Right atrium auricular region (tissue), 2 donors: ENCODE results near the gene ERCC6. TPM values are rescaled to one million over a fixed set of nuclear protein-coding genes. Genes with fewer than 3 reads are reported as not detected.

ENCODE experiments used
- DNase-seq: peaks from one replicate; pipeline ENCODE4 v3.0.0-alpha.2; 2019; ENCODE audit warnings: low spot score
- H3K27ac ChIP-seq, 2 donors: fragments of 200-600 bp; sonication (generic); 1 replicate in 1 of 2; 2 replicates in 1 of 2; pipeline ENCODE4 v1.5.1; 2016 to 2019
- H3K27me3 ChIP-seq, 2 donors: fragments of 200-600 bp; sonication (generic); one replicate each; pipeline versions ENCODE4 v1.5.1 to v1.6.0; 2017 to 2019
- H3K36me3 ChIP-seq: fragments of 200-600 bp; sonication (generic); one replicate; pipeline ENCODE4 v1.5.1; 2016
- H3K4me1 ChIP-seq, 2 donors: fragments of 200-600 bp; sonication (generic); one replicate each; pipeline versions ENCODE4 v1.5.1 to v1.6.0; 2017 to 2019
- H3K4me3 ChIP-seq, 2 donors: fragments of 200-600 bp; sonication (generic); 1 replicate in 1 of 2; 2 replicates in 1 of 2; pipeline ENCODE4 v1.5.1; 2017 to 2019; ENCODE audit warnings: mild to moderate bottlenecking in 1 of 2, moderate library complexity in 1 of 2
- H3K9me3 ChIP-seq, 2 donors: fragments of 200-600 bp; sonication (generic); one replicate each; pipeline ENCODE4 v1.5.1; 2019
- total RNA-seq, 2 donors: library from RNA; depleted of rRNA; stranded (reverse); fragments of >200 nt; gene quantifications; one replicate each; pipeline ENCODE4 v1.1.0, GENCODE V29; 2016
- TF ChIP-seq, protein P1 (sequence below), 2 donors: fragments of 200-600 bp; sonication (generic); IDR thresholded peaks; one replicate each; pipeline ENCODE4 v1.5.1; 2019; ENCODE audit warnings: antibody characterized with exemption in 2 of 2

The ERCC6 gene
- 10 to 100 TPM; 11.5 to 12.0 TPM for total RNA-seq

DNA sequence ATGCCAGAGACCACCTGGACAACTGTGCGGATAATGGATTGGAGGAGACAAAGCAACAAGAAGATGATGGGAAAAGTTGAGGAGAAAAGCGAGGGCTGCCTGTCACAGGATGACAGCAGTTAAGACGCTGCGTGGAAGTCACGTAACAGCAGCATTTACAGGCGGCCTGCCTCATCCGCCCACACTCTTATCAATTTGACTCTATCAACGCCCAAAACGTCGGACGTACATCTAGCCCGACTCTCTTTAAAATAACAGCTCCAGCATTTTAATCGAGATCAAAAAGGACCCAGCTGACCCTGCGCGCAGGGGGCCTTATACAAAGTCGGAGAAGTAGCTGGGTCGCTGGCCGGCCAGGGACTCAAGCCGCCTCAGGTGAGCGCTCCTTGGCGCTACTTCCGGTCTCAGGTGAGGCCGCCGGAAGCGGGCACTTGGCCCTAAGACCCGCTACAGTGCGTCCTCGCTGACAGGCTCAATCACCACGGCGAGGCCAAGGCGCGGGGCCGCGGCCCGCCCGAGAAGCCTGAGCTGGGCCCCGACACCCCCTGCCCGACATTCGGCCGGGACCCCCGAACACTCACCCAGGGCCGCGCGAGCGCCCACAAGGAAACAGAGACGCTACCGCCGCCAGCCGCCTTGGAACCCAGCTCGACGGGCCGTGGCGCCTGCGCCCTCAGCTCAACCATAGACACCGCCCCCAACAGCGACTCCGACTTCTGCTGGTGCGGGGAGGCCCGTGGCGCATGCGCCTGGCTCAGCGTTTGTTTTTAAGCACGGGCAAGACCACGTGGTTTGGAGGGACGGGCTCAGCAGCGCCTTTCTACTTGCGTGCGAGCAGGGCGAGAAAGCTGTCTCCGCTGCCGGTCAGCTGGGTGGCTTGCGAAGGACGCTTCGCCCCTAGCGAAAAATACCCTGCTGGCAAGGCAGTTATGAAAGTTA lies at the start of gene ERCC6:
ERCC6 (minus strand) TSS at position 741 of the 939 bp plus-strand sequence.
- Histone ChIP-seq H3K4me3 (peak within 1 kb of the TSS; percentile 67 to 78), H3K9me3 (no peaks in the 10 kb centered on the region), H3K4me1 (peaks cover 0 to 45% of the 10 kb centered on the region in 2 donors), H3K27ac (peak within 1 kb of the TSS; percentile 91 to 92), H3K36me3 (no peaks in the 10 kb centered on the region), H3K27me3 (no peaks in the 10 kb centered on the region)
- TF ChIP-seq, protein P1, sequence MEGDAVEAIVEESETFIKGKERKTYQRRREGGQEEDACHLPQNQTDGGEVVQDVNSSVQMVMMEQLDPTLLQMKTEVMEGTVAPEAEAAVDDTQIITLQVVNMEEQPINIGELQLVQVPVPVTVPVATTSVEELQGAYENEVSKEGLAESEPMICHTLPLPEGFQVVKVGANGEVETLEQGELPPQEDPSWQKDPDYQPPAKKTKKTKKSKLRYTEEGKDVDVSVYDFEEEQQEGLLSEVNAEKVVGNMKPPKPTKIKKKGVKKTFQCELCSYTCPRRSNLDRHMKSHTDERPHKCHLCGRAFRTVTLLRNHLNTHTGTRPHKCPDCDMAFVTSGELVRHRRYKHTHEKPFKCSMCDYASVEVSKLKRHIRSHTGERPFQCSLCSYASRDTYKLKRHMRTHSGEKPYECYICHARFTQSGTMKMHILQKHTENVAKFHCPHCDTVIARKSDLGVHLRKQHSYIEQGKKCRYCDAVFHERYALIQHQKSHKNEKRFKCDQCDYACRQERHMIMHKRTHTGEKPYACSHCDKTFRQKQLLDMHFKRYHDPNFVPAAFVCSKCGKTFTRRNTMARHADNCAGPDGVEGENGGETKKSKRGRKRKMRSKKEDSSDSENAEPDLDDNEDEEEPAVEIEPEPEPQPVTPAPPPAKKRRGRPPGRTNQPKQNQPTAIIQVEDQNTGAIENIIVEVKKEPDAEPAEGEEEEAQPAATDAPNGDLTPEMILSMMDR (IDR thresholded peaks at IDR 0.05): peak in 1 of 2 donors; percentile 44
- peak; percentile 99 for DNase-seq

GRCh38 chr10:49587981-49588380 lies 49.1 kb upstream of the ERCC6 start:
- Histone ChIP-seq H3K27ac (no peak overlapping the region), H3K4me1 (no peaks in the 10 kb centered on the region), H3K4me3 (no peak overlapping the region), H3K9me3 (peaks cover 0 to 4% of the 10 kb centered on the region in 2 donors), H3K27me3 (no peaks in the 10 kb centered on the region), H3K36me3 (no peaks in the 10 kb centered on the region)
- TF ChIP-seq, protein P1 (IDR thresholded peaks at IDR 0.05): no peak
- DNase-seq: no peak

- Histone ChIP-seq H3K36me3 (no peaks in the 10 kb centered on the region), H3K9me3 (peaks cover 0 to 4% of the 10 kb centered on the region in 2 donors), H3K27me3 (no peaks in the 10 kb centered on the region), H3K4me1 (no peaks in the 10 kb centered on the region), H3K4me3 (no peak overlapping the region), H3K27ac (no peak overlapping the region)
- DNase-seq: no peak
- TF ChIP-seq, protein P1 (IDR thresholded peaks at IDR 0.05): no peak
Measured at GRCh38 chr10:49585387-49585786, 46.5 kb upstream of the ERCC6 start.

- no peaks in the 10 kb centered on the region for H3K27me3 ChIP-seq
- no peak for DNase-seq
- H3K4me3 ChIP-seq: no peak overlapping the region
- no peaks in the 10 kb centered on the region for H3K36me3 ChIP-seq
- no peak overlapping the region for H3K27ac ChIP-seq
- TF ChIP-seq, protein P1 (IDR thresholded peaks at IDR 0.05): no peak
- H3K9me3 ChIP-seq: no peaks in the 10 kb centered on the region
- H3K4me1 ChIP-seq: no peaks in the 10 kb centered on the region
Measured at GRCh38 chr10:49579621-49580020, 40.7 kb upstream of the ERCC6 start.

- Histone ChIP-seq H3K4me3 (no peak overlapping the region), H3K36me3 (no peaks in the 10 kb centered on the region), H3K27me3 (no peaks in the 10 kb centered on the region), H3K27ac (no peak overlapping the region), H3K9me3 (no peaks in the 10 kb centered on the region), H3K4me1 (no peaks in the 10 kb centered on the region)
- TF ChIP-seq, protein P1 (IDR thresholded peaks at IDR 0.05): no peak
- DNase-seq: no peak
Measured at GRCh38 chr10:49578392-49578791, 39.5 kb upstream of the ERCC6 start.
